HPDE6-E6E7 (cell line): ENCODE data around the gene SULT1B1.

Source experiments
- DNase-seq: peaks from one replicate; pipeline ENCODE4 v3.0.0; 2011; ENCODE audit warnings: missing footprints; ENCODE audit errors: extremely low spot score

The SULT1B1 gene

GRCh38 chr4:69697536-69698242 is 62.7 kb downstream of the SULT1B1 start:
- no peak for DNase-seq

GRCh38 chr4:69689599-69689998 is 70.8 kb downstream of the SULT1B1 start:
- no peak for DNase-seq

- no peak for DNase-seq
These were observed 75.6 kb downstream of the SULT1B1 start for GRCh38 chr4:69684804-69685203.
